GM10266 (cell line): Measurements from ENCODE around the gene PANK3.
"Not testable (repeated sequence)": the region's sequence is repeated elsewhere in the genome, so short reads cannot be mapped to it uniquely, and the experiment has no call there.

Experiments used
- DNase-seq: peaks from one replicate; pipeline ENCODE4 v3.0.0; 2012; ENCODE audit errors: extremely low spot score
- CTCF ChIP-seq: IDR thresholded peaks from 2 replicates; pipeline ENCODE4 v1.5.1; 2012; ENCODE audit warnings: mild to moderate bottlenecking, low read depth; ENCODE audit not compliant: control insufficient read depth, insufficient read depth; ENCODE audit errors: missing control alignments

Gene PANK3

DNA sequence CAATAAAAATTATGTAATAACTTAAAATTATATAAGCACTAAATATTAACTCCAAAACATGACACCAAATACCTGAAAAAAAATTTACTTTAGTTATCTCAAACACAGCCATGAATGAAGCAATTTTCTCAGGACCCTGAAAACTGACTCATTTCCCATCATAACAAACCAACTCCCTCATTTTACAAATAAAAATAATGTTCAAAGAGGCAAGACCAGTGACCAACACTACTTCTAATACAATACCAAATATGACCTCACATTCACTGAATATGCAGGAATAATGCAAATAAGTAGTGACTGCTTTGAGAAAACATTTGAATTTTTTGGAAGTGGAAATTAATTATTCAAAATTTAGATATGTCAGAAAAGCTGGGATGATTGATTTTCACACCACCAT is 28.5 kb downstream of the PANK3 start:
- DNase-seq: no peak

DNA sequence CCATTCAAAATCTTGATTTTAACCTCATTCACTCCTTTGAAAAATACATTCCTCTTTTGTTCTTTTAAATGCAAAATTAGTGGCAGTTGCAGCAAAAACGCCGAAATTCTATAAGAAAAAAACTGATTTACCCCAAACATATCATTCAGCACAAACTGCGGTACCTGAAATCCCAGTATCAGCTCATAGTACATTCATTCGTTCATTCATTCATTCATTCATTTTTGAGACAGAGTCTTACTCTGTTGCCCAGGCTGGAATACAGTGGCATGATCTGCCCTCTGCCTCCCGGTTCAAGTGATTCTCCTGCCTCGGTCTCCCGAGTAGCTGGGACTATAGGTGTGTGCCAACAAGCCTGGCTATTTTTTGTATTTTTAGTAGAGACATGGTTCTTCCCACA is 29.6 kb downstream of the PANK3 start:
- no peak for DNase-seq
- TF ChIP-seq CTCF: no peak

More for the DNA sequence above, 28.5 kb downstream of the PANK3 start:
- TF ChIP-seq CTCF: no peak

- no peak for TF ChIP-seq CTCF
- DNase-seq: no peak
Observed at GRCh38 chr5:168537176-168537575, 42.0 kb downstream of the PANK3 start.

GRCh38 chr5:168534351-168534750 is 44.8 kb downstream of the PANK3 start:
- not testable (repeated sequence) for DNase-seq

DNA sequence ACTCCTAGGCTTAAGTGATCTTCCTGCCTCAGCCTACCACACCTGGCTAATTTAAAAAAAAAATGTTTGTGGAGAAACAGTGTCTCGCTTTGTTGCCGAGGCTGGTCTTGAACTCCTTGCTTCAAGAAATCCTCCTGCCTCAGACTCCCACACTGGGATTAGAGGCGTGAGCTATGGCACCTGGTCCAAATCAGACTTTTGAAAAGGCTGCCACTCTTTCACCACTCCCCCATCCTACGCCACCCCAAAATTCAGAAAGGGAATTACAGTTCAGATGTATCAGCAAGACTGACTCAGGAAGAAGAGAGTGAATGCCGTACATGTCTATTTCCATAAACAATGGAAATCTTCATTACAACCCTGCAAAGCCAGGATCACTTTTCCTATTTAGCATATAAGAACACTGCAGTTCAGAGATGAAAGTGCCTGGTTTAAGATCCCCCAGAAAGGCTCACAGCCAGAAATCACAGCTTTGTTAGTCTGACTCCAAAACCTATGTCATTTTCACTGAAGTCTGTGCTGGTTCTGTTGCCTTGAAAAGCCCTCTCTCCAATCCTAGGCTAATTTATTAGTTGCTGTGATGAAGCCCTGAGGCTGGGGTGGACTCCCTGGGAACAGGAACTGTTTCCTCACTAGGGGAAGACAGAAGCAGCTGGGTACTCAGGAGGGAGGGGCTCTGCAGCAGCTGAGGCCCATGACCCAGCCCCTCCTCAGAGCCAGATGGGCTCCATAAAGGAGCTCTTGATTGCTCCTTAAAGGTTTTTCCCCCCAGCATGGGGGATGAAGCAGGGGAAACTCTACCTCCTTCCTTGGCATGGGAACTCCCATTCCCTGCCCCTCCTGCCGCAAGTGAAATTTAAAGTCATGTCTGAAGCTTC is 46.9 kb downstream of the PANK3 start:
- no peak for DNase-seq
- TF ChIP-seq CTCF: no peak

DNA sequence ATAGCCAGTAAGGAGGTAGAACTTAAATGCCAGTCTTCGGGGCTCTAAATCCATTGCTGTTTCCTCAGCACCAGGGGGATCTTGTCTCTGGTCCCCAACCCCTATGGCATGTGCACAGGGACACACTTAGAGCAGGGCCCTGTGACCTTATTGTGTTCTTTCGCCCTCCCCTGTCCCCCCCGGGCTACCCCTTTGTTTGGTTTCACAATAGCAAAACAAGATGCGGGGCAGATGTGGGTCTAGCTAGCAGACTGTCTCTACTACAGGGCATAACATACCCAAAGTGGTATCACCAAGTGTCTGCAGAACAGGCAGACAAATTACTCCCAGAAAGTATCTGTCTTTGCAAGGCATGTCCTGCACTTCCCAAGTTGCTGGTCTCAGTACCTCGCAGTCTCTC is 48.0 kb downstream of the PANK3 start:
- DNase-seq: no peak
- no peak for TF ChIP-seq CTCF

- DNase-seq: no peak
- TF ChIP-seq CTCF: no peak
Observed at GRCh38 chr5:168530621-168531150, 48.5 kb downstream of the PANK3 start.
